Skin epidermis (tissue), 12 donors: Measurements from ENCODE around the gene SLC7A11.
"Not testable (repeated sequence)": the region's sequence is repeated elsewhere in the genome, so short reads cannot be mapped to it uniquely, and the experiment has no call there.

Experiments used
- H3K27ac ChIP-seq, 21 experiments: fragments of 200-600 bp; sonication (generic) in 11 of 21; one replicate each; pipeline ENCODE4 v1.5.0; 2020; ENCODE audit warnings: mild to moderate bottlenecking in 3 of 21, inconsistent platforms in 2 of 21, moderate library complexity in 2 of 21
- H3K4me3 ChIP-seq, 7 experiments: fragments of 200-600 bp; sonication (generic) in 2 of 7; one replicate each; pipeline ENCODE4 v1.5.0; 2020; ENCODE audit warnings: inconsistent platforms in 2 of 7, mild to moderate bottlenecking in 2 of 7, moderate library complexity in 1 of 7

Gene SLC7A11

DNA sequence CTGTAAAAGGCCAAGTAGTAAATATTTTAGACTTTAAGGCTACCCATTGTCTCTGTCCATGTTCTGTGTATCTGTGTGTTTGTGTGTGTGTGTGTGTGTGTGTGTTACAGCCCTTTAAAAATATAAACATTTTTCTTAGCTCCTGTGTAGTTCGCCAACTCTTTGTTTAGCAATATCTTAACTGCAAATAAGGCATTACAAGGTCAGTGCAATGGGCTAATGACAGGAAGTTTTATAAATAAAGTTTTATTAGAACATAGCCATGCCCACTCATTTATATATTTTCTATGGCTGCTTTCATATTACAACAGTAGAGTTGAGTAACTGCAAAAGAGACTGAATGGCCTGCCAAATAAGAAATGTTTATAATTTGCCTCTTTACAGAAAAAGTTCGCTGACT is 5.9 kb upstream of the SLC7A11 start:
- H3K27ac ChIP-seq = no peak overlapping the region
- H3K4me3 ChIP-seq = no peak overlapping the region

- Histone ChIP-seq H3K27ac (no peak overlapping the region), H3K4me3 (no peak overlapping the region)
Measured at GRCh38 chr4:138247643-138248042, 5.5 kb upstream of the SLC7A11 start.

GRCh38 chr4:138243369-138243768 is 1.2 kb upstream of the SLC7A11 start:
- Histone ChIP-seq H3K4me3 (no peak overlapping the region), H3K27ac (no peak overlapping the region)

GRCh38 chr4:138242834-138243156 is 646 bp upstream of the SLC7A11 start:
- Histone ChIP-seq H3K4me3 (peak overlapping the region in 5 of 7 experiments; percentile 13 to 32 (median 16)), H3K27ac (peak overlapping the region in 11 of 21 experiments; percentile 6 to 71 (median 54))

GRCh38 chr4:138241281-138242075 is 671 bp downstream of the SLC7A11 start:
- Histone ChIP-seq H3K27ac (peak overlapping the region in 14 of 21 experiments; percentile 4 to 71 (median 53)), H3K4me3 (peak overlapping the region; percentile 5 to 32 (median 16))

DNA sequence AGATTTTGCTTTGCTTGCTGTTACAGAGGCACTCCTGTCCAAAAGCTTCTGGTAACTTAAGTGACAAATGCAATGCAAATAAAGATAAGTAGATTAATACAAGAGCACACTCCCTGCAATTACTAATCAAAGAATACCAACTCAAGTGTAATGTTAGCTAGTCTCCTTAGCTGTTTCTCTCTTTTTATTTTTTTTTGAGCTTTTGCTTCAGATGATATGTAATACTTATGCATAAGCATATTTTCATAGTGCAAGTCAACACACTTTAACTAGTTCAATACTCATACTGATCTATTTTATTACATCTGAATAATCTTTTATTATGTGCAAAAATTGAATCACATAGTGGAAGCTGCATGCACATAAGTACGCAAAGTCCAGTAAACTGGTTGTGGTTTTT is 2.7 kb downstream of the SLC7A11 start:
- Histone ChIP-seq H3K4me3 (no peak overlapping the region), H3K27ac (no peak overlapping the region)

DNA sequence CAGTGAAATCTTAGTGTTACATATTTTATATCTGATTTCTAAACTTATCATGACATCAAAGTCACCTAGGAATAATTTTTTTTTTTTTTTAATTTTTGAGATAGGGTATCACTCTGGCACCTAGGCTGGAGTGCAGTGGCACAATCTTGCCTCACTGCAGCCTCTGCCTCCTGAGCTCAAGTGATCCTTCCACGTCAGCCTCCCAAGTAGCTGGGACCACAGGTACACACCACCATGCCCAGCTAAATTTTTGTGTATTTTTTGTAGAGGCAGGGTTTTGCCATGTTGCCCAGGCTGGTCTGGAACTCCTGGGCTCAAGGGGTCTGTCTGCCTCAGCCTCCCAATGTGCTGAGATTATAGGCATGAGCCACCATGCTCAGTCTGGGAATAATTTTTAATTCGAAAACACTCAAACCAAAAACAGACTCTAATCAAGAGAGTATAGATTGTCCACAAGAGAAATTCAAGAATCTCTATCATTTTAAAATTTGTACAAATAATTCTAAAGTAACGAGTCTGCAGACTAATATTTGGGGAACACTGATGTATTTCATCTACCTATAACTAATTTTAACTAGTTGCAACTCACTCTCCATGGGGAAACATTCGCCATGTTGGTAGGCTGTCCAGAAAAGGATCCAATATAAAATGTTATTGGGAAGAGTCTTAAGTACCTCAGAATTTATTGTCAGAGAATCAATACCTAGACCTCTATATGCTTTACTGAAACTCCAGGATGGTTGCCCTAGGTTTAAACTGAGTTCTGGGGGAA is 3.4 kb downstream of the SLC7A11 start:
- H3K27ac ChIP-seq = no peak overlapping the region
- no peak overlapping the region for H3K4me3 ChIP-seq

DNA sequence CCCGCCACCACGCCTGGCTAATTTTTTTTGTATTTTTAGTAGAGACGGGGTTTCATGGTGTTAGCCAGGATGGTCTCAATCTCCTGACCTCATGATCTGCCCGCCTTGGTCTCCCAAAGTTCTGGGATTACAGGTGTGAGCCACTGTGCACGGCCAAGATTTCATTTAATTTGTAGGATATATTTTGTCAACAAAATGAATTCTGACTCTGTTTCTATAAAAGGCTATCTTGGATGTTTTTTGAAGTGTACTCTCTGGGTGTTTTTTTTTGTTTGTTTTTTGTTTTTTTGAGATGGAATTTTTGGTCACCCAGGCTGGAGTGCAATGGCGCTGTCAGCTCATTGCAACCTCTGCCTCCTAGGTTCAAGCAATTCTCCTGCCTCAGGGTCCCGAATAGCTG is 5.0 kb downstream of the SLC7A11 start:
- H3K4me3 ChIP-seq, H3K27ac ChIP-seq: not testable (repeated sequence)

DNA sequence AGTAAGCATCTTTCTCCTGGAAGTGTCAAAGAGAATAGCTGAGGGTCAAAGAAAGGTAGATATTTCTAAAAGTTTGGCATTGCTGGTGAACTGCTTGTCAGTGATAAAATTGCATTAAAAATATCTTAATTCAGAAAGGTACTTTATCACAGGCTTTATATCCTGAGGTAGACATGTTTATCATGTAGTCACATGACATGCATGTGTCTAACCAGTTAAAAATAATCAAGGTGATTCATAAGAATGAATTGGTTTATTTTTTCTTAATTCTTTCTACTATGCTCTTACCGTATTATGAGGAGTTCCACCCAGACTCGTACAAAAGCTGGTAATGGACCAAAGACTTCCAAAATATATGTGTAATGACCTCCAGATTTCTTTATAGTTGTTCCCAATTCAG is 6.1 kb downstream of the SLC7A11 start:
- Histone ChIP-seq H3K27ac (peak overlapping the region in 3 of 21 experiments; percentile 2 to 23 (median 23)), H3K4me3 (no peak overlapping the region)

DNA sequence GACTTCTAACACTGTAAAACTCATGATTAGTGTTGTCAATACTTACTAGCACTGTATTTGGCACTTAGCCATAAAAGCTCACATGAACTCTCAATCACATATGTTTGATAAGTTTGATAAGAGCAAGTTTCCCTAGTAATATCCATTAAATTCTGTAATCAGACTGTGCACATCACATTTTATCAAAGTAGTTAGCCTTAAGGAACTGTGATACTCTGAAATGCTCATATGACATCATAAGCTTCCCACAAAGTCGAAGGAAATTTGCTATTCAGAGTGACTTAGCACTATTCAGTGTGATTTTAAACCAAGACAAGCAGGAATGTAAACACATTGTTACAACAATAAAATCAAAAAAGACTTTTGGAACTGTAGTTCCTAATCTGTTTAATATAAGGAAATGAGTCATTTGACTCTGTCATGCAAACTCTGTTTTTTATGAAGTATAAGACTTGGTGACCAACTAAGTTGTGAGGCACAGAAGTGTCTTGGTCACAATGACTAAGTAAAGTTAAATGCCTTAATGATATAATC is 6.7 kb downstream of the SLC7A11 start:
- H3K27ac ChIP-seq = peak overlapping the region in 4 of 21 experiments; percentile 23 to 48 (median 42)
- H3K4me3 ChIP-seq = no peak overlapping the region

- no peak overlapping the region for H3K27ac ChIP-seq
- no peak overlapping the region for H3K4me3 ChIP-seq
Measured at GRCh38 chr4:138234248-138234647, 7.9 kb downstream of the SLC7A11 start.

- Histone ChIP-seq H3K4me3 (no peak overlapping the region), H3K27ac (no peak overlapping the region)
Measured at GRCh38 chr4:138233313-138234034, 8.7 kb downstream of the SLC7A11 start.

- Histone ChIP-seq H3K27ac (no peak overlapping the region), H3K4me3 (no peak overlapping the region)
Measured at GRCh38 chr4:138232364-138232763, 9.8 kb downstream of the SLC7A11 start.

- H3K27ac ChIP-seq = no peak overlapping the region
- no peak overlapping the region for H3K4me3 ChIP-seq
Measured at GRCh38 chr4:138230048-138230447, 12.1 kb downstream of the SLC7A11 start.

GRCh38 chr4:138229160-138229559 is 13.0 kb downstream of the SLC7A11 start:
- H3K4me3 ChIP-seq = no peak overlapping the region
- H3K27ac ChIP-seq = no peak overlapping the region

GRCh38 chr4:138226351-138226750 is 15.8 kb downstream of the SLC7A11 start:
- H3K4me3 ChIP-seq = no peak overlapping the region
- H3K27ac ChIP-seq = no peak overlapping the region

DNA sequence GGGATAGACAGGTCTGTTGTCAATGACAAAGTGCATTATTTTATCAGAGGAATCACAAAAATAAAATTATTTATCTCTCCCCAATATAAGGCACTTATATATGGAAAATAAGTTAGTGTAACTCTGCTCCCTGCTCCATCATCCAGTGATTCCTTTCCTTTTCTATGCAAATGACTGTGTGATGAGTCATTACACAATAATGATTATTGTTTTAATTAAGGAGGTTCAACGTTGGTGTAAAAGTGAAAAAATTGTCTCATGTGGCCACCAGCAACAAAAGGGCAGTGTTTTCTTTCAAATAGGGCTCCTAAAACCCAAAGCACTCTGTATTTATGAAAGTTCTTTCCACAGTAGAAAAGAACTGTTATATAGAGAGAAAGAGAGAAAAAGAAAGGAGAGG is 16.7 kb downstream of the SLC7A11 start:
- no peak overlapping the region for H3K27ac ChIP-seq
- H3K4me3 ChIP-seq = no peak overlapping the region

DNA sequence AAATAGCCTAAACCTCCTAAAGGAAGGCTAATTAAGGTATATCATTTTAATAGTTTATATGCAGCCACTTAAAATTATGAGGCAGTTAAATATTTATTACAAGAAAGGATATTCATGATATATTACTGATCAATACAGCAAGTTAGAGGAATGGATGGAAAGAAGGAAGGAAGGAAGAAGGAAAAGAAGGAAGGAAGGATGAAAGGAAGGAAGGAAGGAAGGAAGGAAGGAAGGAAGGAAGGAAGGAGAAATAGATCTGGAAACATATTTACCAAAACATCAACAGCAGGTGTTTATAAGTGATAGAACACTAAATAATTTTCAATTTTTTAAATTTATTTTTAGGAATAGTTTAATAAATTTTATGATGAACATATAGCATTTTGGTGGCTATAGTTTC is 17.5 kb downstream of the SLC7A11 start:
- no peak overlapping the region for H3K4me3 ChIP-seq
- H3K27ac ChIP-seq = no peak overlapping the region

DNA sequence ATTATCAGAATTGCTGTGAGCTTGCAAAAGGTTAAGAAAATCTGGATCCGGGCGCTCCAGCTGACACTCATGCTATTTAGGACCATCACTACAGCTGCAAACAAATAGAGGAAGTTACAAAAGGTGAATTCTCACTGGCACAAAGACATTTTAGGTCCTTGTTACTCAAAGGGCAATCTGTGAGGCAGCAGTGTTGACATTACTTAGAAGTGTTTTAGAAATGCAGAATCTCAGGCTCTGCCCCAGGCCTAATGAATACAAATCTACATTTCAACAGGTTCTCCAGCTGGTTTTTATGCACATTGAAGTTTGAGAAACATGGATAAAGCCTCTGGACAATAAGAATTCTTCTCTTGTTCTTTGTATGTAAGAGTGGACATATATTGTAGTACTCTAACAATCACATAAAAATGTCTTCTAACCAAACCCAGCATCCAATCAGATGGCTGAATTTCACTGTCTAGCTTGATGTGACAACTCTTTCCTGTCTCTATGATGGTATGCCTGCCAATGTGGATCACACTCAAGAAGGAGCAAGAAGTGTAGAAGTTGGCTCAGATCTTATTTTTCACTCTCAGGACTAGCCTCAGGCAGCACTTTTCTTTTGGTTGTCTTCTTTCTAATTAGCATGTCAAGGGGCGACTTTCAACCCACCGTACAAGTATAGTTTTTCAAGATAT is 18.8 kb downstream of the SLC7A11 start:
- H3K4me3 ChIP-seq = no peak overlapping the region
- no peak overlapping the region for H3K27ac ChIP-seq

DNA sequence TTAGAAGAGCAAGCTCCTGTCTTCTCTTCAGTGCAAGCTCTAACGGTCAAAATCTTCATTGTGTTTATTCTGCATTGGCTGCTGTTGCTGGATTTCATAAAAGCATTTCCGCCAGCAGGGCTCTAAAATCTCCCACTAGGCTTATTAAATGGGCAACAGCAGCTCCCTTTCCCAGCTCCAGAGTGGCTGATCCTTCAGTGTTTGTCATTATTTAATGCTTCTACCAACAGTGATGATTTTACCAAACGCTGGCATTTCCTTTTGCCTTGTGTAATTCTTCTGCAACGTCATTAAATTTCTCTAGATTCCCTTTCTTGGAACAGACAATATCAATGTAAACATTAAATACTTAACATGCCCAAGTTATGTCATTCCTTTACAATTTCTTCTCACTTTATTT is 20.1 kb downstream of the SLC7A11 start:
- Histone ChIP-seq H3K4me3 (no peak overlapping the region), H3K27ac (no peak overlapping the region)
